ENCODE data around the gene HTR1D.
"Not testable (repeated sequence)": the region's sequence is repeated elsewhere in the genome, so short reads cannot be mapped to it uniquely, and the experiment has no call there.

Gene HTR1D

GRCh38 chr1:23217421-23218115, at the start of gene HTR1D:
HTR1D (minus strand) TSS chr1:23217502; CDS start chr1:23194219, 23,283 bp downstream.
- no peak for DNase-seq

GRCh38 chr1:23263380-23263887, 46.1 kb upstream of the HTR1D start:
- no peak for DNase-seq

- not testable (repeated sequence) for DNase-seq
Observed at GRCh38 chr1:23258082-23258481, 40.8 kb upstream of the HTR1D start.

- not testable (repeated sequence) for DNase-seq
Observed at GRCh38 chr1:23257371-23257770, 40.1 kb upstream of the HTR1D start.

GRCh38 chr1:23254584-23254983, 37.3 kb upstream of the HTR1D start:
- no peak for DNase-seq

- no peak for DNase-seq
Observed at GRCh38 chr1:23251812-23252211, 34.5 kb upstream of the HTR1D start.

- peak; percentile 15 for DNase-seq
Observed at GRCh38 chr1:23249787-23250454, 32.6 kb upstream of the HTR1D start.

GRCh38 chr1:23247276-23247675, 30.0 kb upstream of the HTR1D start:
- DNase-seq = no peak

GRCh38 chr1:23246274-23246673, 29.0 kb upstream of the HTR1D start:
- no peak for DNase-seq

GRCh38 chr1:23244256-23244761, 27.0 kb upstream of the HTR1D start:
- no peak for DNase-seq

GRCh38 chr1:23242414-23242813, 25.1 kb upstream of the HTR1D start:
- no peak for DNase-seq

GRCh38 chr1:23239638-23240295, 22.5 kb upstream of the HTR1D start:
- DNase-seq = no peak

- no peak for DNase-seq
Observed at GRCh38 chr1:23238565-23238964, 21.3 kb upstream of the HTR1D start.

- no peak for DNase-seq
Observed at GRCh38 chr1:23237508-23237907, 20.2 kb upstream of the HTR1D start.

GRCh38 chr1:23227806-23228205, 10.5 kb upstream of the HTR1D start:
- peak; percentile 40 for DNase-seq

GRCh38 chr1:23224739-23225648, 7.7 kb upstream of the HTR1D start:
- DNase-seq = no peak

GRCh38 chr1:23223963-23224362, 6.7 kb upstream of the HTR1D start:
- DNase-seq = not testable (repeated sequence)

GRCh38 chr1:23223490-23223951, 6.2 kb upstream of the HTR1D start:
- not testable (repeated sequence) for DNase-seq

- no peak for DNase-seq
Observed at GRCh38 chr1:23222742-23223141, 5.4 kb upstream of the HTR1D start.

- DNase-seq = no peak
Observed at GRCh38 chr1:23222331-23222730, 5.0 kb upstream of the HTR1D start.

GRCh38 chr1:23221107-23221506, 3.8 kb upstream of the HTR1D start:
- DNase-seq = no peak

- DNase-seq = no peak
Observed at GRCh38 chr1:23216771-23217420, 406 bp downstream of the HTR1D start.
